Coronary artery (tissue), 2 donors: ENCODE measurements around the gene TBL1XR1.
"Not testable (repeated sequence)": the region's sequence is repeated elsewhere in the genome, so short reads cannot be mapped to it uniquely, and the experiment has no call there.

ENCODE experiments used
- DNase-seq: peaks from one replicate; pipeline ENCODE4 v3.0.0-alpha.2; 2017; ENCODE audit warnings: low spot score
- H3K27ac ChIP-seq, 2 donors: fragments of 200-600 bp; sonication (generic); one replicate each; pipeline ENCODE4 v1.5.1; 2016 to 2019
- H3K4me3 ChIP-seq: fragments of 200-600 bp; sonication (generic); 2 replicates; pipeline ENCODE4 v1.5.1; 2016; ENCODE audit warnings: mild to moderate bottlenecking, moderate library complexity
- TF ChIP-seq, protein P1 (sequence below): fragments of 200-600 bp; sonication (generic); IDR thresholded peaks from one replicate; pipeline ENCODE4 v1.5.1; 2019; ENCODE audit warnings: antibody characterized with exemption

TBL1XR1 gene

DNA sequence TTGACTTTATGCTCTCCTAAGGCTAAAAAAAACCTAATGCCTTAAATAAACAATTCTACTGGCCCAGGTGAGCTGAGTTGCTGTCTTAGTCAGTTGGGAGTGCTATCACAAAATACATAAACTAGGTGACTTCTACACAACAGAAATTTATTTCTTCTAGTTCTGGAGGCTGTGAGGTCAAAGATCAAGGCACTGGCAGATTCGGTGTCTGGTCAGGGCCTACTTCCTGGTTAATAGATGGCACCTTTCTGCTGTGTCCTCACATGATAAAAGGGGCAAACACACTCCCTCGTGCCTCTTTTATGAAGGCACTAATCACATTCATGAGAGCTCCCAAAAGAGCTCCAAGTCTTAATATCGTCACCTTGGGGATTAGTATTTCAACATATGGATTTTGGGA, 11.5 kb upstream of the TBL1XR1 start:
- no peak overlapping the region for H3K4me3 ChIP-seq
- H3K27ac ChIP-seq = no peak overlapping the region
- DNase-seq = no peak
- TF ChIP-seq, protein P1, sequence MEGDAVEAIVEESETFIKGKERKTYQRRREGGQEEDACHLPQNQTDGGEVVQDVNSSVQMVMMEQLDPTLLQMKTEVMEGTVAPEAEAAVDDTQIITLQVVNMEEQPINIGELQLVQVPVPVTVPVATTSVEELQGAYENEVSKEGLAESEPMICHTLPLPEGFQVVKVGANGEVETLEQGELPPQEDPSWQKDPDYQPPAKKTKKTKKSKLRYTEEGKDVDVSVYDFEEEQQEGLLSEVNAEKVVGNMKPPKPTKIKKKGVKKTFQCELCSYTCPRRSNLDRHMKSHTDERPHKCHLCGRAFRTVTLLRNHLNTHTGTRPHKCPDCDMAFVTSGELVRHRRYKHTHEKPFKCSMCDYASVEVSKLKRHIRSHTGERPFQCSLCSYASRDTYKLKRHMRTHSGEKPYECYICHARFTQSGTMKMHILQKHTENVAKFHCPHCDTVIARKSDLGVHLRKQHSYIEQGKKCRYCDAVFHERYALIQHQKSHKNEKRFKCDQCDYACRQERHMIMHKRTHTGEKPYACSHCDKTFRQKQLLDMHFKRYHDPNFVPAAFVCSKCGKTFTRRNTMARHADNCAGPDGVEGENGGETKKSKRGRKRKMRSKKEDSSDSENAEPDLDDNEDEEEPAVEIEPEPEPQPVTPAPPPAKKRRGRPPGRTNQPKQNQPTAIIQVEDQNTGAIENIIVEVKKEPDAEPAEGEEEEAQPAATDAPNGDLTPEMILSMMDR = no peak

DNA sequence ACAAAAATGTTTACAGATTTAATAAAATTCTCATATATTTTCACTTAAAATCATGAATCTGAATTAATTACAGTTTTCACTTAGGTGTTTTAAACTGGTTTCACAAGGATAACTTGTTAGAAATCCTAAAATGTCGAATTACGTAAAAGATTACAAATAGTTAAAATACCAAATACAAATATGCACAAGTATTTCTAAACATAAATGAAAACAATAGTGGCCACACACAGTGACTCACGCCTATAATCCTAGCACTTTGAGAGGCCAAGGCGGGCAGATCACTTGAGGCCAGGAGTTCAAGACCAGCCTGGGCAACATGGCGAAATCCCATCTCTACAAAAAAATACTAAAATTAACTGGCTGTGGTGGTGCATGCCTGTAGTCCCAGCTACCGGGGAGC, 10.9 kb upstream of the TBL1XR1 start:
- TF ChIP-seq, protein P1 = no peak
- no peak for DNase-seq
- no peak overlapping the region for H3K4me3 ChIP-seq
- H3K27ac ChIP-seq = no peak overlapping the region

GRCh38 chr3:177206936-177207335, 9.7 kb upstream of the TBL1XR1 start:
- TF ChIP-seq, protein P1 = no peak
- H3K27ac ChIP-seq = no peak overlapping the region
- H3K4me3 ChIP-seq = no peak overlapping the region
- no peak for DNase-seq

- TF ChIP-seq, protein P1 = no peak
- H3K4me3 ChIP-seq = no peak overlapping the region
- H3K27ac ChIP-seq = no peak overlapping the region
- DNase-seq = no peak
Measured at GRCh38 chr3:177203689-177204395, 6.6 kb upstream of the TBL1XR1 start.

DNA sequence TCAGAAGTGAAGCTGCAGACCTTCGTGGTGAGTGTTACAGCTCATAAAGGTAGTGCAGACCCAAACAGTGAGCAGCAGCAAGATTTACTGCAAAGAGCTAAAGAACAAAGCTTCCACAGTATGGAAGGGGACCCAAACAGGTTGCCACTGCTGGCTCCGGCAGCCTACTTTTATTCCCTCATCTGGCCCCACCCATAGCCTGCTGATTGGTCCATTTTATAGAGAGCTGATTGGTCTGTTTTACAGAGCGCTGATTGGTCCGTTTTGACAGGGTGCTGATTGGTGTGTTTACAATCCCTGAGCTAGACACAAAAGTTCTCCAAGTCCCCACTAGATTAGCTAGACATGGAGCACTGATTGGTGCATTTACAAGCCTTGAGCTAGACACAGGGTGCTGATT, 5.7 kb upstream of the TBL1XR1 start:
- DNase-seq, H3K4me3 ChIP-seq, H3K27ac ChIP-seq: not testable (repeated sequence)

DNA sequence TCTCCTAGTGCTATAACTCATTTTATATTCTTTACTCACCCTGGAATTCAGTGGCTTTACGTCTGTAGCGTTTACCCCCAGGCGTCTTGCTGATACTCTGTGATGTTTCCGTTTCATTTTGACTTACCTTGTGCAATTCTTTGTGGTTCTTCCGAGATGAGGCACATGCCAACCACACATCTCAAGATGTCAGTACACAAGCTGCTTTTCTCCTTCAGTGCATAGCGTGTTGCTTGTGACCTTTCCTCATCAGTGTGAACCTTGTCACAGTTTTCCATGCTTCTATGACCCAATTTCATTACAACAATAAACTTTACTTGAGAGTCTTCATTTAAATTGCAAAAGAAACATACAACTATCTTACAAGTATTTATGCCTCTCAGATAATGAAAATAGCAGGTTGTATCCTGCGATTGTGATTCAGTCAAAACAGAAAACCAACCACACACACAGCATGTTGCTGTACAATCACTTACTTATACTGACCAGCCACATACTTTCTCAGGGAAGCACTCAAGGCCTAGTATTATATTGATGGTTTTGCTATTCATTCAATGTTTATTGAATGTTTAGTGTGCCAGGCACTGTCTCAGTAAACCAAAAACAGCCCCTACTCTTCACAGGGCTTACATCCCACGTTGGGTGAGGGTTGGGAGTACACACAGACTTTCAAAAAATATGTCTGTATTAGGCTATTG, 4.6 kb upstream of the TBL1XR1 start:
- Histone ChIP-seq H3K27ac (no peak overlapping the region), H3K4me3 (no peak overlapping the region)
- TF ChIP-seq, protein P1 = no peak
- DNase-seq = no peak

- TF ChIP-seq, protein P1 = no peak
Measured at GRCh38 chr3:177199206-177199760, 2.0 kb upstream of the TBL1XR1 start.

More at GRCh38 chr3:177199206-177199760, 2.0 kb upstream of the TBL1XR1 start:
- no peak overlapping the region for H3K4me3 ChIP-seq
- no peak for DNase-seq
- H3K27ac ChIP-seq = peak overlapping the region in 1 of 2 donors; percentile 99
